ENCODE results near the gene PPP6R1. TPM values are rescaled to one million over a fixed set of nuclear protein-coding genes. Genes with fewer than 3 reads are reported as not detected.

Gene PPP6R1
- total and polyA plus RNA-seq, 12 donors: 28.9 to 116 (median 74.9) TPM

DNA sequence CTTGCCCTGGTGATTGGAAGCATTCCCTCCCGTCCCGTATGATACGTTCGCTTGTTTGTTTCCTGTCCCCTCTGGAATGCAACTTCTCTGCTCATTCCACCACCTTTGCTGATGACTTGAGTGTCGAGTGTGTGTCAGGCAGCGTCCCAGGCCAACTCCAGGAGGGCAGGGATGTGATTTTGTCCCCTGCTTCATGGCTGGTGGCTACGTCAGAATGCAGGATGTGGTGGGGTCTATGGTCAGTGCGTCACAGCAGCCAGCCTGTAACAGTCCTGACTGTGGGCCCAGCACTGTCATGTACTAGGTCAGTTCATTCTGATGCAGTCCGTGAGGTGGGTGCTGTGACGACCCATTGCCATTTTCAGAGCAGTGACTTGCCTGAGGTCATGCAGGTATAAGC lies 41.2 kb upstream of the PPP6R1 start:
- Histone ChIP-seq H3K4me3 (no peak overlapping the region), H3K27me3 (no peaks in the 10 kb centered on the region), H3K4me1 (replicated peaks in 1 of 2) (peaks cover 0 to 9% of the 10 kb centered on the region in 2 donors), H3K36me3 (replicated peaks in 1 of 2) (peaks cover 0 to 12% of the 10 kb centered on the region in 2 donors), H3K9me3 (replicated peaks in 1 of 3) (no peaks in the 10 kb centered on the region), H3K27ac (no peak overlapping the region)
- 90 to 93% (median 91%) methylated on average over 6 to 10 of the region's 10 CpGs for WGBS, 4 donors
- no peak for TF ChIP-seq POLR2A (IDR thresholded peaks at IDR 0.05)
- TF ChIP-seq, protein P1, sequence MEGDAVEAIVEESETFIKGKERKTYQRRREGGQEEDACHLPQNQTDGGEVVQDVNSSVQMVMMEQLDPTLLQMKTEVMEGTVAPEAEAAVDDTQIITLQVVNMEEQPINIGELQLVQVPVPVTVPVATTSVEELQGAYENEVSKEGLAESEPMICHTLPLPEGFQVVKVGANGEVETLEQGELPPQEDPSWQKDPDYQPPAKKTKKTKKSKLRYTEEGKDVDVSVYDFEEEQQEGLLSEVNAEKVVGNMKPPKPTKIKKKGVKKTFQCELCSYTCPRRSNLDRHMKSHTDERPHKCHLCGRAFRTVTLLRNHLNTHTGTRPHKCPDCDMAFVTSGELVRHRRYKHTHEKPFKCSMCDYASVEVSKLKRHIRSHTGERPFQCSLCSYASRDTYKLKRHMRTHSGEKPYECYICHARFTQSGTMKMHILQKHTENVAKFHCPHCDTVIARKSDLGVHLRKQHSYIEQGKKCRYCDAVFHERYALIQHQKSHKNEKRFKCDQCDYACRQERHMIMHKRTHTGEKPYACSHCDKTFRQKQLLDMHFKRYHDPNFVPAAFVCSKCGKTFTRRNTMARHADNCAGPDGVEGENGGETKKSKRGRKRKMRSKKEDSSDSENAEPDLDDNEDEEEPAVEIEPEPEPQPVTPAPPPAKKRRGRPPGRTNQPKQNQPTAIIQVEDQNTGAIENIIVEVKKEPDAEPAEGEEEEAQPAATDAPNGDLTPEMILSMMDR (IDR thresholded peaks at IDR 0.05): no peak
- no peak for DNase-seq
- intact Hi-C loops (cut with DNase I): loop anchor here (5.0 to 10.0 kb wide), 2 partner anchors 82 to 115 kb away; partner anchors contain the start of gene TMEM238 (in 1 of the 2)

DNA sequence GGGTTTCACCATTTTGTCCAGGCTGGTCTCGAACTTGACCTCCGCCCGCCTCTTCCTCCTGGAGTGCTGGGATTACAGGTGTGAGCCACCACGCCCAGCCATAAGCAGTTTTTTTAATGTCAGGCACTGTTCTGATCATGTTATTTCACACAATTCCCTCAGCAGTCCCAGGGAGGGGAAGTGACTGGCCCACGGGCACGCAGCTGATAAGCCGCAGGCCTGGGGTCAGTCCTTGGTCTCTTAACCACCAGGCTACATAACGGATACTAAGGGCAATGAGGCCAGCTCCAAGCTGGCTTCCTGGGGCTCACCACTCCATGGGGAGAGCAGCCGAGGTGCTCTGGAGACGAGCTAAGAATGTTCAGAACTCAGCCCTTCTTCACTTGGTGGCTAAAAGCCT lies 38.5 kb upstream of the PPP6R1 start:
- intact Hi-C loops (cut with DNase I): loop anchor here in 1 of 2 donors (10.0 kb wide), 1 partner anchor 118 kb away; no protein-coding TSS in a partner anchor
- H3K27me3 ChIP-seq: no peaks in the 10 kb centered on the region
- 85 to 93% (median 92%) methylated on average over 8 to 10 of the region's 10 CpGs for WGBS, 4 donors
- TF ChIP-seq POLR2A (IDR thresholded peaks at IDR 0.05): no peak
- TF ChIP-seq, protein P1 (IDR thresholded peaks at IDR 0.05): no peak
- DNase-seq: no peak
- no peak overlapping the region for H3K4me3 ChIP-seq
- H3K9me3 ChIP-seq (replicated peaks in 1 of 3): no peaks in the 10 kb centered on the region
- no peak overlapping the region for H3K27ac ChIP-seq
- peaks cover 0 to 9% of the 10 kb centered on the region in 2 donors for H3K4me1 ChIP-seq (replicated peaks in 1 of 2)
- no peaks in the 10 kb centered on the region for H3K36me3 ChIP-seq (replicated peaks in 1 of 2)

DNA sequence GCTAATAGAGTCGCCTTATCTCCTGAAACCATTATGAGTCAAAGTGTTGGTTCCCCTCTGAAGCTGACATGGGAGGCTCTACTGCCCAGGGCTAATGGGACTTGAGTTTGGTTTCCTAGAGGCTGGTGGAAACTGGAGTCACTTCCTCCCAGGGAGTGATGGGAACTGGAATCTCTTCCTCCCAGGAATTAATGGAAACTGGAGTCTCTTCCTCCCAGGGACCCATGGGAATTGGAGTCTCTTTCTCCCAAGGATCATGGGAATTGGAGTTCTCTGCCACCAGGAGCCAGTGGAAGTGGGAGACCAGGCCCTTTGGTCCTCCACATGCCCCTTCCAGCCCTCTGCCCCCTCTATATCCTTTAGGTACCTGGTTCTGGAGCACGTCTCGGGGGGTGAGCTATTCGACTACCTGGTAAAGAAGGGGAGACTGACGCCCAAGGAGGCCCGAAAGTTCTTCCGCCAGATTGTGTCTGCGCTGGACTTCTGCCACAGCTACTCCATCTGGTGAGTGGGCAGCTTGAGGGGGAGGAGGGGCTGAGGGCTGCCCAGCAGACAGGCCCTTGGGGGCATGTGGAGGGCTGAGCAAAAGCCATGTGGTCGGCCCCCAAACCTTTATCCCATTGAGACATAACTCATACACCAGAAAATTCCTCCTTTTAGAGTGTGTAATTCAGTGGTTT lies 30.4 kb upstream of the PPP6R1 start:
- no peak for DNase-seq
- intact Hi-C loops (cut with DNase I): no loop called here
- TF ChIP-seq, protein P1 (IDR thresholded peaks at IDR 0.05): no peak
- TF ChIP-seq POLR2A (IDR thresholded peaks at IDR 0.05): no peak
- Histone ChIP-seq H3K27ac (no peak overlapping the region), H3K4me3 (no peak overlapping the region), H3K36me3 (replicated peaks in 1 of 2) (no peaks in the 10 kb centered on the region), H3K4me1 (replicated peaks in 1 of 2) (peaks cover 0 to 3% of the 10 kb centered on the region in 2 donors), H3K27me3 (no peaks in the 10 kb centered on the region), H3K9me3 (replicated peaks in 1 of 3) (no peaks in the 10 kb centered on the region)
- WGBS, 4 donors: 94 to 98% (median 95%) methylated on average over 9 of the region's 9 CpGs

DNA sequence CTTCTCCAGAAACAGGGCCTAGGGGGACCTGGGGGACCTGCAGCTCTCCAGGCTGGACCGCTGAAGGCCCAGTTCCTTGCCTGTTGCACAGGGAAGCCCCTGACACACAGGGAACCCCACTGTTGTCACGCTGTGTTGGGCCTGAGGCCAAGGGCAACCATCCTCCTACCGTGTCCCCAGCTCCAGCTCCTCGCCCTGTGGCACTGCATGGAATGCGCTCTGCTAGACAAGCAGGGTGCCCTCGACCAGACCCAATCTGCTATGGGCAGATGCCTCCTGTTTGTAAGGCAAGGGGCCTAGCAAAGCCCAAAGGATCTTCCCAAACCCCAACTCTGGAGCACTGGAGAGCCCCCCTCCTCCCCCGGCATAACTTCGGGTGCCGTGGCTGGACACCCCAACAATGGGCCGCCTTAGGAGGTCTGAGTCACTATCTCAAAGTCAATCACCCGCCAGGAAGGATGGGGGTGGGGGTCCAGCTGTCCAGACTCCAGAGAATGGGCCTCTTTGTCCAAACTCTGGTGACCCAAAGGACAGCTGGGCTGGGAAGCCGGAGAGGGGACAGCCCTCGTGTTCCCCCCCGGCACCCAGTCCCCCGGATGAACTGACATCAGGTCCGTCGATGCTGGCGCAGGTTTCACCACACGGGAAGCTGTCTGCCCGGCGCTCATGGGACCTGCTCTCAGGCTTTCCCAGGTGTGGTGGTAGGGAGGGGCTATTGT lies 28.7 kb upstream of the PPP6R1 start:
- H3K36me3 ChIP-seq (replicated peaks in 1 of 2): no peaks in the 10 kb centered on the region
- H3K4me1 ChIP-seq (replicated peaks in 1 of 2): peaks cover 0 to 3% of the 10 kb centered on the region in 2 donors
- no peaks in the 10 kb centered on the region for H3K9me3 ChIP-seq (replicated peaks in 1 of 3)
- intact Hi-C loops (cut with DNase I): no loop called here
- H3K4me3 ChIP-seq: no peak overlapping the region
- no peak overlapping the region for H3K27ac ChIP-seq
- no peak for DNase-seq
- no peak for TF ChIP-seq POLR2A (IDR thresholded peaks at IDR 0.05)
- TF ChIP-seq, protein P1 (IDR thresholded peaks at IDR 0.05): no peak
- WGBS, 4 donors: 91 to 97% (median 93%) methylated on average over 7 to 21 of the region's 21 CpGs
- no peaks in the 10 kb centered on the region for H3K27me3 ChIP-seq
